Naive B cell (primary cell): ENCODE measurements around the gene WDFY3. TPM values are rescaled to one million over a fixed set of nuclear protein-coding genes. Genes with fewer than 3 reads are reported as not detected.
A peak's percentile ranks its signal among the peaks of the same experiment; 100 is the strongest.
"Not testable (repeated sequence)": the region's sequence is repeated elsewhere in the genome, so short reads cannot be mapped to it uniquely, and the experiment has no call there.

Experiments used
- ATAC-seq, 2 donors: fragments of 150-1000 bp; cut with Tn5 transposase; 2 replicates each; pipeline ENCODE4 v1.10.0; 2021; ENCODE audit warnings: low read depth in 2 of 2, mild to moderate bottlenecking in 2 of 2, moderate library complexity in 2 of 2
- DNase-seq: peaks from one replicate; pipeline ENCODE4 v3.0.0; 2022
- H3K27ac Mint-ChIP-seq, 6 donors: one replicate each; pipeline ENCODE4 v1.8.0; 2020 to 2022; ENCODE audit warnings: mild to moderate bottlenecking in 6 of 6, mixed read lengths in 6 of 6, moderate library complexity in 5 of 6, inconsistent platforms in 2 of 6
- H3K27me3 Mint-ChIP-seq, 3 donors: one replicate each; pipeline ENCODE4 v1.8.0; 2021 to 2022; ENCODE audit warnings: mixed read lengths in 3 of 3, mild to moderate bottlenecking in 1 of 3
- H3K36me3 Mint-ChIP-seq, 2 donors: one replicate each; pipeline ENCODE4 v1.8.0; 2020 to 2022; ENCODE audit warnings: mixed read lengths in 2 of 2, inconsistent platforms in 1 of 2, mild to moderate bottlenecking in 1 of 2
- H3K4me1 Mint-ChIP-seq, 3 donors: one replicate each; pipeline ENCODE4 v1.8.0; 2020 to 2022; ENCODE audit warnings: mixed read lengths in 3 of 3, inconsistent platforms in 1 of 3, mild to moderate bottlenecking in 1 of 3, moderate library complexity in 1 of 3
- H3K4me3 Mint-ChIP-seq, 8 donors: one replicate each; pipeline ENCODE4 v1.8.0; 2020 to 2022; ENCODE audit warnings: mild to moderate bottlenecking in 8 of 8, mixed read lengths in 8 of 8, moderate library complexity in 8 of 8, inconsistent platforms in 2 of 8
- H3K9me3 Mint-ChIP-seq, 7 donors: one replicate each; pipeline ENCODE4 v1.8.0; 2020 to 2022; ENCODE audit warnings: mixed read lengths in 7 of 7, mild to moderate bottlenecking in 5 of 7, inconsistent platforms in 2 of 7, moderate library complexity in 1 of 7
- polyA plus RNA-seq, 6 donors: library from polyadenylated mRNA; unstranded; fragments of 300-500 nt; fragmentation: Illumina TruSeq; gene quantifications; one replicate each; pipeline ENCODE4 v1.2.3, GENCODE V29; 2021; ENCODE audit warnings: low read depth in 6 of 6

WDFY3 gene
- polyA plus RNA-seq, 6 donors from 2014 or later: 0.19 TPM; not detected in 5

DNA sequence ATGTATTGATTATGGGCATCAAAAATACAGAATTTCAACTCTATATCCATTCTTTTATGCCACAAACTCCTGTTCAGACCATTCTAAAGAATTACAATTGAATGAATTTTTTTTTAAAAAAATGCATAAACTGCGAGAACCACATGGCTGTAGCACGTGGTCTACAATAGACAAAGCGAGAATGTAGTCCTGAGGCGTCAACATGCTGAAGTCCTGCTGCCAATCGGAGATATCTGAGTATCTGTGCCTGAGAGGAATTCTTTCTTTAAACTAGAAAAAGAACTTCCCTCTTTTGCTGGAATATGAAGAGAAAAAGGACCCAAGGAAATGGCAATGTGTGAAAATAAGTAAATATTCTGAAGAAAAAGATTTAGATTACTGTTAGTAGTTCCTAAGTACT is 277.9 kb downstream of the WDFY3 start:
- no peak overlapping the region for H3K27ac Mint-ChIP-seq
- no peaks in the 10 kb centered on the region for H3K9me3 Mint-ChIP-seq
- ATAC-seq (no peak), DNase-seq (no peak)
- H3K27me3 Mint-ChIP-seq: peaks cover 0 to 7% (median 0%) of the 10 kb centered on the region in 3 donors
- no peaks in the 10 kb centered on the region for H3K36me3 Mint-ChIP-seq
- no peaks in the 10 kb centered on the region for H3K4me1 Mint-ChIP-seq
- H3K4me3 Mint-ChIP-seq: no peak overlapping the region

GRCh38 chr4:84685105-84685504 is 281.4 kb downstream of the WDFY3 start:
- Mint-ChIP-seq H3K27ac (no peak overlapping the region), H3K27me3 (no peaks in the 10 kb centered on the region), H3K36me3 (no peaks in the 10 kb centered on the region), H3K4me1 (no peaks in the 10 kb centered on the region), H3K9me3 (no peaks in the 10 kb centered on the region), H3K4me3 (no peak overlapping the region)
- DNase-seq (no peak), ATAC-seq (no peak)

DNA sequence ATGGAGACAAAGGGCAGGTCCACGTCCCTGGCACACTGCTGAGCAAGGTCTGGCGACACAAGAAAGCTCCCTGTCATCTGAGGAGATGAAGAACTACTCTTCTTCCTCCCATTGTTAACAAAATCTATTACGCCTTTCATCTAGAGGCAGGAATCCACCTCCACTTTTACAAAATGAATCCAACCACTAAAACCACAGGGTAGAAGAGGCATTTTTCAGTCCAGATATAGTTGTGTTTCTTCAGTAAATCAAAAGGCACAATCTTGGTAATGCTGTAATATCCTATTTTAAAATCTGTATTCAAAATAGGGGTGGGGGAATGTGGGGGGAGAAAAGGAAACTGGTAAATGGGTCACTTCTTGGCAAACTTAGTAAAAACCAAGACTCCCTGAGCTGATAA is 282.1 kb downstream of the WDFY3 start:
- Mint-ChIP-seq H3K36me3 (no peaks in the 10 kb centered on the region), H3K27me3 (no peaks in the 10 kb centered on the region), H3K4me3 (no peak overlapping the region), H3K9me3 (no peaks in the 10 kb centered on the region), H3K4me1 (no peaks in the 10 kb centered on the region), H3K27ac (no peak overlapping the region)
- no peak for DNase-seq
- ATAC-seq: no peak

DNA sequence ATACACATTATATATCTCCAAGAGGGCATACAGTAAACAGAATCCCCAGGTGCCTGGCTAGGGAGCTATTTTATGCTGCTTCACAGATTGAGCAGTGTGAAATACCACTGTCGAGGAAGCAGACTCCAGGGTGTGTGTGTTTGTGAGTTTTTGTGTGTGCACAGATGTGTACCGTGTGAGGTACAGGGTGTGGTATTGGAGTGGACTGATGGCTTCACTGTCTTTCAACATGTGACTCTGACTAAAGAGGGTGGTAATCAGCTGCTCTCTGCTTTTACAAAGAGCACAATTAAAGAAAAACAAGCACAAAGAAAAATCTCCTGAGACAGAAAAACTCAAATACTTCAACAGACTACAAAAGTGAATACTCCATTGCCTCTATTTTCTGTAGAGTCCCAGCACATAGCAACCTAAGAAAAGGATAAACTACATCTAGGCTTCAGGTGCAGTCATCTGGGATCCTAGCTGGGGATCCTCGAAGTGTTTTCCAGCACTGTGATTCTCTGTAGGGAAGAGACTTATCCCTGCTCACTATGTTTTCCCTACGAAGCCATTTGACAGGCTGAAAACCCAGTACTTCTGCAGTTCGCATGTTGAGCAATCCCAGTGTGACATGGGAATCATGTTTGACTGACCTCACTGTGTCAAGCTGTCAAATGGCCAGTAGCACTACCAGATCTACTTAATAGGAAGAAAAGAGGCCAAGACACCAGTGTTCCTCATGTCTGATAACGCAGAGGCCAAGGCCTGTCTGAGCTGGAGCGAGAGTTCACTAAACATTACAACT is 283.2 kb downstream of the WDFY3 start:
- no peaks in the 10 kb centered on the region for H3K36me3 Mint-ChIP-seq
- no peaks in the 10 kb centered on the region for H3K4me1 Mint-ChIP-seq
- DNase-seq (no peak), ATAC-seq (no peak)
- H3K27me3 Mint-ChIP-seq: no peaks in the 10 kb centered on the region
- H3K9me3 Mint-ChIP-seq: no peaks in the 10 kb centered on the region
- no peak overlapping the region for H3K4me3 Mint-ChIP-seq
- no peak overlapping the region for H3K27ac Mint-ChIP-seq

- H3K36me3 Mint-ChIP-seq, DNase-seq, ATAC-seq, H3K27me3 Mint-ChIP-seq, H3K27ac Mint-ChIP-seq, H3K9me3 Mint-ChIP-seq, H3K4me3 Mint-ChIP-seq, H3K4me1 Mint-ChIP-seq: not testable (repeated sequence)
These were observed 283.8 kb downstream of the WDFY3 start for GRCh38 chr4:84682661-84683060.

DNA sequence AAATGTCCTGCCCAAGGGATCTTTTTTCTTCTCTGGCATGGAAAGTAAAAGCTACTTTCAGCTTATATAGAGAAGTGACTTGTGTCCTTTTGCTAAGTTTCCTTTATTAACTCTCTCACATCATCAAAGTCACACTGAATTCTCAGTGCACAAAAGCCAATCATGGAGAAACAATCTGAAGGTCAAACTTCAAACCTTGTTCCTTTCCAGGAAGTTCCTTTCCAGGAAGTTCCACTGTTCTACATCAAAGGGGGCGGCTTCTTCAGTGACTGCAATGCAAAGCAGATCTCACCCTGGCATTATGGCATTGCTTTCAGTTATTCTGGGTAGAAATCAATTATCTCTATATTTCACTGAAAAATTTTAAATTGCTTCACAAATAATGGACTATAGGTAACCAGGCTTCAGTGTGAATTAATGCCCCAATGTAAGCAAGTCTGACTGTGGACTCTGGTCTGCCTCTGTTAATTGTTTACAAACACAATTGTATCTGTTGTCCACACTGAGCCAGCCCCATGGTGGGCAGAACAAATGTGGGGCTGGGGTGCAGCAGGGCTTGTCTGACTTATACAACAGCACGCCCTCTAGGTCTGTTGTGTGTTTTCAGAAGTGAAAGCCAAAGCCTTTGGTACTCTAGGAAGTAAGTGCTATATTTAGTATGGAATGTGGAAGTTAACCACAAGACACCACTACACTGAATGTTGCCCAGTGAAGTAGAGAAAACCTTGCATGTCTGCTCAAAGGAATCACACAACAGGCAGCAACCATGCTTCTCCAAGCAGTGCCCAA is 284.8 kb downstream of the WDFY3 start:
- no peak overlapping the region for H3K4me3 Mint-ChIP-seq
- no peak for ATAC-seq
- no peaks in the 10 kb centered on the region for H3K27me3 Mint-ChIP-seq
- H3K27ac Mint-ChIP-seq: no peak overlapping the region
- no peaks in the 10 kb centered on the region for H3K36me3 Mint-ChIP-seq
- no peak for DNase-seq
- H3K9me3 Mint-ChIP-seq: no peaks in the 10 kb centered on the region
- H3K4me1 Mint-ChIP-seq: no peaks in the 10 kb centered on the region

GRCh38 chr4:84680956-84681355 is 285.5 kb downstream of the WDFY3 start:
- Mint-ChIP-seq H3K4me1 (no peaks in the 10 kb centered on the region), H3K27ac (no peak overlapping the region), H3K27me3 (no peaks in the 10 kb centered on the region), H3K4me3 (no peak overlapping the region), H3K9me3 (no peaks in the 10 kb centered on the region), H3K36me3 (no peaks in the 10 kb centered on the region)
- DNase-seq (no peak), ATAC-seq (no peak)

DNA sequence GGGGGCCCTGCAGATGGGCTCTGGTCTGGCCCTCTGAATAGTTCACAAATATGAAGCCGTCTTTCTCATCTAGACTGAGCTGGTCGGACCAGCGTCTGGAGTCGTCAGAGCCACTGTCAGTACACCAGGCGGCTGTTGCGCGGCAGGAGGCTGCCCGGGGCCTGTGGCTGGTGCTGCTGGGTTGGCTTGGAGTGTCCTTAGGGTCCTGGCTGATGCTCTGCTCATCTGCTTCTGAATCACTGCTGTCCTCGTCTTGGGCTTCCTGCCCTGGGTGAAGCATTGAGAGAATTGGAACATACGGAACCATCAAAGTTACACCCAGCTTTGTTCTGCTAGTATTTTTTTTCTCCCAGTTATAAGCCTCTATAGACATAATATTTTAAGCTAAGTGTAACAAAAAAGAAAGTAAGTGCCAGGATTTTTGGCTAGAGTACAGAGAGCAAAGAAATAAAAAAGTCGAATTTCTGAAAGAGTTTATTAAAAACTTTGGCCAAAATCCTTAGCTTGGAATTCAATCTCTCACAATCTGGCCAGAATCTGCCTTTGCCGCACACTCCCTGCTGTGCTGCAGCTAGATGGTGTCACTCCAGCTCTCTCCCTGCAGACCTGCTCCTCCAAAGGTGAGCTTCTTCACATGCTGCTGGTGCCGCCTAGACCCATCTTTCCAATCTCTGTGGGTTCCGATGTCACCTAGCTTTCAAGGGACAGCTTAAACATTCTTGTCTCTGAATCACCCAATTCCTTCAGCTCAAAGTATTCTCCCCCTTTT is 287.3 kb downstream of the WDFY3 start:
- no peaks in the 10 kb centered on the region for H3K4me1 Mint-ChIP-seq
- no peak for ATAC-seq
- H3K4me3 Mint-ChIP-seq: peak overlapping the region in 1 of 8 donors; percentile 55
- no peak for DNase-seq
- no peaks in the 10 kb centered on the region for H3K27me3 Mint-ChIP-seq
- peak overlapping the region in 2 of 6 donors; percentile 24 to 42 for H3K27ac Mint-ChIP-seq
- H3K9me3 Mint-ChIP-seq: no peaks in the 10 kb centered on the region
- H3K36me3 Mint-ChIP-seq: no peaks in the 10 kb centered on the region

DNA sequence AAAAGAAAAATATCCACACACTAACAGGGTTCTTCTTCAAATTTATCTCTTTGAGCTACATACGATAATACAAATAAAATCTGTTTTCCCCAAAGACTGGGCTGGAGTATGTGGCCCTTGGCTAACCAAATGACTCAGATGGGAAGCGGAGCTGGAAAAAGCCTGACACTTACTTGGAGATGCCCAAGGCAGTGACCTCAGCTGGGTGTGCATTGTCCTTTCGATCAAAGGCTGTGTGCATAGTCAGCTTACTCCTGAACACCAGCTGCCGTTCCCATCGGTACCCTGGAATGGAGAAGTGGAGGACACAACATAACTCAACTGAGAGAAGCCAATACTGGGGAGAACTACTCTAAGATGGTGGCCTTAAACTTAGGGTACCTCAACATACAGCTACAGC is 288.5 kb downstream of the WDFY3 start:
- Mint-ChIP-seq H3K9me3 (no peaks in the 10 kb centered on the region), H3K36me3 (no peaks in the 10 kb centered on the region), H3K4me3 (no peak overlapping the region), H3K27ac (no peak overlapping the region), H3K4me1 (no peaks in the 10 kb centered on the region), H3K27me3 (no peaks in the 10 kb centered on the region)
- ATAC-seq (no peak), DNase-seq (no peak)

- Mint-ChIP-seq H3K36me3 (no peaks in the 10 kb centered on the region), H3K27ac (no peak overlapping the region), H3K27me3 (no peaks in the 10 kb centered on the region), H3K9me3 (no peaks in the 10 kb centered on the region), H3K4me1 (no peaks in the 10 kb centered on the region), H3K4me3 (no peak overlapping the region)
- DNase-seq (no peak), ATAC-seq (no peak)
These were observed 289.4 kb downstream of the WDFY3 start for GRCh38 chr4:84677093-84677492.

- Mint-ChIP-seq H3K4me3 (no peak overlapping the region), H3K4me1 (no peaks in the 10 kb centered on the region), H3K9me3 (no peaks in the 10 kb centered on the region), H3K27me3 (no peaks in the 10 kb centered on the region), H3K27ac (no peak overlapping the region), H3K36me3 (no peaks in the 10 kb centered on the region)
- ATAC-seq (no peak), DNase-seq (no peak)
These were observed 292.8 kb downstream of the WDFY3 start for GRCh38 chr4:84673475-84674240.

DNA sequence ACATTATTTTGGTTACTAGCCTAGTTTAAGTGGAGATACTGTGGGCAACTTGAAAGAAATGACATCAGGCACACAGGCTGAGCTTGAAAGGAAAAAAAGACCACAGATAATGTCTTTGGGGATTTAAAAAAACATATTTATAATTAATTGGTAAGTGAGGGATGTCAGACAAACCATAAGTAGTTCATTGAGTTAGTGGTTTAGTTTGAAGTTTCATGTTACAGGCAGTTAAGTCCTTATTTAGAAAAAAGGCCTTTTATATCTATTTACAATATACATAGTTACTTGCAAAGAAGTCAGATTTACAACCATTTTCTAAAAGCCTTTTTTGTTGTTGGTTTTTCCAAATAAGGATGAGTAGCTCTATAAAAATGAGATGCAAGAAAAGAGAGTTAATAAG is 294.3 kb downstream of the WDFY3 start:
- Mint-ChIP-seq H3K27ac (no peak overlapping the region), H3K4me3 (no peak overlapping the region), H3K27me3 (no peaks in the 10 kb centered on the region), H3K9me3 (no peaks in the 10 kb centered on the region), H3K36me3 (no peaks in the 10 kb centered on the region), H3K4me1 (no peaks in the 10 kb centered on the region)
- DNase-seq (no peak), ATAC-seq (no peak)

DNA sequence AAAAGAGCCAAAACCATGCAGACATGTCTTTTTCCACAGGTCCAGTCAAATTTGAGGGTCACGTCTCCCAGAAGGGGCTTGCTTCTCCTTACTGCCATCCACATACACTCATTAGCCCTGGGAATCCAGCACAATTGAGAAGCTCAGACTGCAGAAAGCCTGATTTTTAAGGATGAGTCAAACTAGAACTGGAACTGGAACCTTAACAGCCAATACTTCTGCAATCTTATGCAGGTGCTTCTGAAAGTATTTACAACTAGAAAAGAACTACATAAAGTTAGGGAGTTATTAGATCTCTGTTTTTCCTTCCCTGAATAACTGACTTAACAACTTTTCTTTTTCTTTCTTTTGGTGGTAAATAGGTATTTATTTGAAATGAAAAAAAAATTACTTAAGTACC is 297.3 kb downstream of the WDFY3 start:
- Mint-ChIP-seq H3K36me3 (no peaks in the 10 kb centered on the region), H3K4me1 (no peaks in the 10 kb centered on the region), H3K27ac (no peak overlapping the region), H3K9me3 (peaks cover 0 to 3% (median 0%) of the 10 kb centered on the region in 7 donors), H3K27me3 (no peaks in the 10 kb centered on the region), H3K4me3 (no peak overlapping the region)
- DNase-seq: no peak
- no peak for ATAC-seq
